Measurements from ENCODE around the gene TIGD4.

The TIGD4 gene

DNA sequence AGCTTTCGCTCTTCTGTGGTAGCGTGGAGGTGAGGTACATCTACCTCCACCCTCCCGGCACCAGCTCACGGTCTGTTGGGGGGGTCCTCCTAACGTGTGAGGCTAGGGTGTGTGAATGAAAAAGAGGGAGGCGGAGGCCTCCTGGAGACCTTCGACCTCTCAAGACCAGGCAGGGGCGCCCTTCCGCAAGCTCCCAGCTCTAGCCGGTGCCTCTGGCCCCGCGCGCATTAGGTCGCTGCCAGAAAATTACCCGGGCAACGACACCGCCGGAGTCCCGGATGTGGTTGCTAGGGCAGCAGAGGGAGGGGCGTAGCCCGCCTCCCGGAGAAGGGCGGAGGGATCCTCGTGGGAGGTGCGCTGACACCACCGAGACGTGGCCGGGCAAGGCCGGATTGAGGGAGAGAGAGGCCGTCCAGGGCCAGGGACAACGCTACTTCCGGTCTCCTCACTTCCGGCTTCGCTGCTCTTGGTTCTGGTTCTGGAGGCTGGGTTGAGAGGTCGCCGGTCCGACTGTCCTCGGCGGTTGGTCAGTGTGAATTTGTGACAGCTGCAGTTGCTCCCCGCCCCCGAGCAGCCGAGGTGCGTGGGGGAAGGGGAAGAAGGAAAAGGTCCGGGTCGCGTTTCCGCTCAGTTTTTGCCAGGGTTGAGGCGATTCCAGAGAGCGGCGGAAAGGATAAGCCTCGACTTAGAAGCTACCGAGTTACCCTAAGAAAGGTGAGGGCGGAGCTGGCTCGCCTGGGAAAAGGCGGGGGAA lies at the start of gene TIGD4, which contains the start of gene ARFIP1:
TIGD4 (minus strand) TSS at position 218 of the 754 bp plus-strand sequence. CDS start 8,726 bp downstream, outside the sequence.
ARFIP1 (plus strand) TSS at position 442 of the 754 bp plus-strand sequence. CDS start 49,680 bp downstream, outside the sequence.
- DNase-seq, result peak; percentile 64 to 91 (median 84)

GRCh38 chr4:152828122-152828521 lies 48.6 kb upstream of the TIGD4 start:
- no peak for DNase-seq

- no peak for DNase-seq
Observed at GRCh38 chr4:152825336-152825735, 45.8 kb upstream of the TIGD4 start.

DNA sequence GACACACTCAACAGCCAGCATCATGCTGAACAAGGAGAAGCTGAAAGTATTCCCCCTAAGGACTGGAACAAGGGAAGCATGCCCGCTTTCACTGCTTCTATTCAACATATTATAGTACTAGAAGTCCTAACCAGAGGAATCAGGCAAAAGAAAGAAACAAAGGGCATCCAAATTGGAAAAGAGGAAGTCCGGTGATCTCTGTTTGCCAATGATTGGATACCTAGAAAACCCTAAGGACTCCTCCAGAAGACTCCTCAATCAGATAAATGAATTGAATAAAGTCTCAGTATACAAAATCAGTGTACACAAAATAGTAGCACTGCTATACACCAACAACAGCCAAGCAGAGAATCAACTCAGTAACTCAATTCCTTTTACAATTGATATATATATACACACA lies 45.0 kb upstream of the TIGD4 start:
- DNase-seq, result no peak

- DNase-seq, result no peak
Observed at GRCh38 chr4:152822323-152822722, 42.8 kb upstream of the TIGD4 start.

DNA sequence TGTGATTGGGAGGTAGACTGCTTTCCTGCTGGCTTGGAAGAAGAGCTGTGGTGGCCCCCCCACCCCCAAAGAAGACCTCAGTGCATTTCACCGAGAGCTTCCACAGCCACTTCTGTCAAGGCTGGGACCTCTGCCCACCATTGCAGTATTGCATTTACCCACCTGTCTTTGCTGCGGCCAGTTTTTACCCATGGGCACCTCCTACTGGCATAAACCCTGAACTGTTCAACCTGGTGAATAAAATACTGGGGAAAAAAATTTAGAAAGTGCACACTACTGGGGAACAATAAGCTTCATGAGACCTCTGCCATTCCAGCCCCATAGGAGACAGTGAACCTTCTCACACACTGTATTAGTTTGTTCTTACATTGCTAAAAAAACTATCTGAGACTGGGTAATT lies 40.5 kb upstream of the TIGD4 start:
- no peak for DNase-seq

DNA sequence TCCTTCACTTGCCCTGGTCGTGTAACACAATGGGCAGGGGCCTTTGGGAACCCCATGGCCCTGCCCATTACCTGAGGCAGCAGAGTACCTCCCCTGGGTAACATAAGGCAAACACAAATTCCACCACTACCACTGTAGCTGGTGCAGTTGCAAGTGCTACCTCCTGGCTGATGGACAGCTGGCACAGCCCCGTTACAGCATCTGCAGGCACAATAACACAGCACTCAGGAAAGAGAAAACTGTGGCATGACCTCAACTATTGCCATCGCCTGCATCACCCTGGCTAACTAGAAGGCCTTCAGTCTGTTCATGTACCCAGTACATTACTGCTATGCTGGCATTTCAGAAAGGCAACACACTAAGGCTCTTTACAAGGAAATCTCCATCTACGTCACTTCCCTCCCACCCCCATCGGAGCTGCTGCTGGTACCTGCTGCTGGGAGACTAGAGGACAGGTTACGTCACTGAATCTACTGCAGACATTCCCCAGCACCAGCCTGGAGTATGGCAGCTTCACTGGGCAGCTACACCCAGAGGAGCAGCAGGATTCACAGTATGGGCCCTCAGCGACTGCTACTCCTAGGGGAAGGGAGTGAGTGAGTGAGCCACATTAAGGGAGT lies 39.6 kb upstream of the TIGD4 start:
- no peak for DNase-seq

GRCh38 chr4:152817331-152817730 lies 37.8 kb upstream of the TIGD4 start:
- no peak for DNase-seq

- no peak for DNase-seq
Observed at GRCh38 chr4:152815078-152815477, 35.5 kb upstream of the TIGD4 start.

GRCh38 chr4:152810715-152811287 lies 31.3 kb upstream of the TIGD4 start:
- DNase-seq, result no peak

DNA sequence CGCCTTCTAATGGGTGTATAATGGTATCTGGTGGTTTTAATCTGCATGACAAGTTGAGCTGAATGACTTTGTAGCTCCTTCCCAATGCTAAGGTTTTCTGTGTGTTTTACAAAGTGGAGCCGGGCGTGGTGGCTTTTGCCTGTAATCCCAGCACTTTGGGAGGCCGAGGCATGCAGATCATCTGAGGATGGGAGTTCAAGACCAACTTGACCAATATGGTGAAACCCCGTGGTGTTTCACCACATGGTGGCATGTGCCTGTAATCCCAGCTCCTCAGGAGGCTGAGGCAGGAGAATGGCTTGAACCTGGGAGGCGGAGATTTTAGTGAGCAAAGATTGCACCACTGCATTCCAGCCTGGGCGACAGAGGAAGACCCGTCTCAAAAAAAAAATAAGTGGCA lies 29.1 kb upstream of the TIGD4 start:
- no peak for DNase-seq

- no peak for DNase-seq
Observed at GRCh38 chr4:152807294-152807829, 27.8 kb upstream of the TIGD4 start.

- DNase-seq, result no peak
Observed at GRCh38 chr4:152806501-152807125, 27.1 kb upstream of the TIGD4 start.

- DNase-seq, result no peak
Observed at GRCh38 chr4:152805818-152806217, 26.3 kb upstream of the TIGD4 start.

DNA sequence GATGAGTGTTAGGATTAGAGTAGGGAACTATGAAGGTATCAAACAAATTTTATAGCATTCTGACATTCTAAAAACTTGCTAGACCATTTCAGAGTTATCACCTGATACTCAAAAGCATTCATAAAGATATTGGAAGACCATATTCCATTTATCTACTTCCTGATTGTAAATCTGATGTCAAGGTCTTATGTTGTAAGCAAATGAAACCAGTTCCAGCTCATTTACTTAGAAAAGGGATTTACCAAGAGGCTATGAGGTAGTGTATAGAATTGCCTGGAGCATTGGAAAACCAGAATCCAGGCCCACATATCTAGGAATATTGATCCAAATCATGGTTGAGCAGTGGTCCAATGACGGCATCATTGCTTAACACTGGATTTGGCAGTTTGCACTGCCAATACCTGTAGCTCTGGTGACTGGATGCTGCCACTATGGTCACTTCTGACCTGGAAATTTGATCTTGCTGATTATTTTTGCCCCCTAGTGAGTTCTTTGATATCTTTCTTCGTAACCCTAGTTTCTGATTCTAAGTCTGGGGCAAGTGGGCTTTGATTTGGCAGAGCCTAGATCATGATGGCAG lies 25.6 kb upstream of the TIGD4 start:
- DNase-seq, result no peak

DNA sequence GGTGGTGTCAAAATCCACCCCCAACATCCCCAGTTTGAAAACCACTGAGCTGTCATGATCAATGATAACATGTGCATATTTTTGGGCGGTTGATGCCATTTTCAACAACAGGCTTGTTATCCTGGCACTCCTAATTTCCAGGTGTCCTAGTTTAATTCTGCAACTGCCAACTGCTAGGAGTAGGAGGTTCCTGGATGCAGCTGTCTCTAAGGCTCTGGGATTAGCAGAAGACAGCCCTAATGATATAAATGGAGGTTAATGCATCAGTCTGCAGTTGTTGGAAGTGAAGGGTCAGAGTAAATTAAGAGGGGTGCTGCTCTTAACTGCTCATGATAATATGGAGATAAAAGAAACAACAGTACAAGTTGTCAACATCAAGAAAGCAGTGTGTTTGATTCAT lies 24.0 kb upstream of the TIGD4 start:
- DNase-seq, result no peak

GRCh38 chr4:152795891-152796290 lies 16.4 kb upstream of the TIGD4 start:
- DNase-seq, result no peak

DNA sequence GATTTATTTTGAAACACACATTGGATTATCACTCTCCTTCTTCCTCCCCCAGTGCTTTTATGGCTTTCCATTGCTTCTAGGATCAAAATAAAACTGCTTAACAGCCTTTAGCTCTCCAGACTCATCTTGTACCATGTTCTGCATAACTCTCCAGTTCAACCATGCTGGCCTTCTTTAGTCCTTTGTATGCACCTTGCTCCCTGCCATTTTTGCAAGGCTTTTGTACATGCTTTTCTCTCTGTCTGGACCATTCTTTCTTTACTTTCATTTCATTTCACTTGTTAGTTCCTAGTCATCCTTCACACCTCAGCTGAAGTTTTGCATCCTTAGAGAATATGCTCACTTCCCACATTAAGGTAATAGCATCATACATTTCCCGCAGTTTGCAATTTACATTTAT lies 7.1 kb upstream of the TIGD4 start:
- no peak for DNase-seq

- DNase-seq, result no peak
Observed at GRCh38 chr4:152785639-152786615, 6.4 kb upstream of the TIGD4 start.

DNA sequence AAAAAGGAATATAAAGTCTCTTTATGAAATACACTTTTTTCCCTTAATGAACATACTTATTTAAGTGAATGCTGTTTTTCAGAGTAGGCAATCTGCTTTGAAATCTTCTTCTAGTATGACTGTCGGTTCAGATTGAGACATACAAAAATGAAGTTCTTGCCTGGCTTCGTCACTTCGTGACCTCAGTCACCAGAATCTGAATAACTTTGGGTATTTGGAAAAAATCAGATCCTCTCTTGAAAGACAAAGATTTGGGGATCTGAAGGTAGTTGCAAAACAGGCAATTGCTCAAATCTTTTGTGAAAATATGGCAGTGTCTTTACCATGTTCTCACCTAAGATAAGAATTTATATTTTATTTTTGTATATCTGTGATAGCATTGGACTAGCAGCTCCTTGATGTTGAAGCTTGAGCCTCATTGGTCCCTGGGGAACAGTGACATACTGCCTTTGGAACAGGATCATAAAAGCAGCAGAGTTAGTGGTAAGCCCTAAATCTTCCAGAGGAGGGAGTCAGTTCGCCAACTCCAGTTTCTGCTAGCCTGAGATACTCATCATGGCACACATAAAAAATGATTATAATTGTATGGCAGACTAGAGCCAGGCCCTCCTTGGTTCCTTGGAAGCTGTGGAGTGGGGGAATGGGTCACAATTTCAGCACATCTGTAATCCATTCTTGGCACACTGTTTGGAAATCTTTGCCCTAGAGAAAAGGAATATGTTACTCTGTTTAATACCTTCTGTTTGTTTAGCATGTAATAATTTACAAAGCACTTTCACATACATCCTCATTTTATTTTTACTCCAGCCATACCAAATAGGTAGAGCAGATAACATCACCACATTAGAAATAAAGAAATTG lies 5.2 kb upstream of the TIGD4 start:
- DNase-seq, result no peak
